IMR-90 (cell line): ENCODE results near the gene RND3.

ENCODE experiments used
- BHLHE40 ChIP-seq: fragments of 150-350 bp; IDR thresholded peaks from 2 replicates; pipeline ENCODE4 v1.6.1; 2016; ENCODE audit warnings: mild to moderate bottlenecking, low read depth, low read length
- CHD1 ChIP-seq: IDR thresholded peaks from 2 replicates; pipeline ENCODE4 v1.6.1; 2012; ENCODE audit warnings: low read depth, low read length, improper control_type of control experiment
- FOS ChIP-seq: fragments of 150-350 bp; IDR thresholded peaks from 2 replicates; pipeline ENCODE4 v1.6.1; 2016; ENCODE audit warnings: low read depth, low read length
- MAFK ChIP-seq: IDR thresholded peaks from 2 replicates; pipeline ENCODE4 v1.6.1; 2012; ENCODE audit warnings: low read depth, low read length, improper control_type of control experiment
- MAZ ChIP-seq: IDR thresholded peaks from 2 replicates; pipeline ENCODE4 v1.6.1; 2012; ENCODE audit warnings: low read depth, mild to moderate bottlenecking, low read length, improper control_type of control experiment, moderate library complexity, borderline replicate concordance
- MXI1 ChIP-seq: IDR thresholded peaks from 2 replicates; pipeline ENCODE4 v1.6.1; 2012; ENCODE audit warnings: low read depth, mild to moderate bottlenecking, low read length, moderate library complexity, borderline replicate concordance
- POLR2A ChIP-seq: IDR thresholded peaks from 2 replicates; pipeline ENCODE4 v1.6.1; 2012; ENCODE audit warnings: mild to moderate bottlenecking, low read depth, low read length
- RAD21 ChIP-seq: IDR thresholded peaks from 2 replicates; pipeline ENCODE4 v1.6.1; 2012; ENCODE audit warnings: low read length, improper control_type of control experiment
- RCOR1 ChIP-seq: IDR thresholded peaks from 2 replicates; pipeline ENCODE4 v1.6.1; 2012; ENCODE audit warnings: mild to moderate bottlenecking, low read length, improper control_type of control experiment; ENCODE audit not compliant: insufficient replicate concordance
- RFX5 ChIP-seq: IDR thresholded peaks from 2 replicates; pipeline ENCODE4 v1.8.0; 2012; ENCODE audit warnings: low read depth, mild to moderate bottlenecking, low read length, moderate library complexity
- SMC3 ChIP-seq: fragments of 150-350 bp; IDR thresholded peaks from 2 replicates; pipeline ENCODE4 v1.6.1; 2016; ENCODE audit warnings: low read depth, mild to moderate bottlenecking, antibody characterized with exemption, low read length, moderate library complexity
- TF ChIP-seq, protein P1 (sequence below): conservative IDR thresholded peaks from 2 replicates; pipeline ENCODE4 v1.5.1; 2012; ENCODE audit warnings: mild to moderate bottlenecking, low read depth, low read length, improper control_type of control experiment
- TF ChIP-seq, protein P2 (sequence below): fragments of 150-350 bp; IDR thresholded peaks from 2 replicates; pipeline ENCODE4 v1.6.1; 2016; ENCODE audit warnings: low read depth, mild to moderate bottlenecking, low read length, moderate library complexity, borderline replicate concordance

DNA sequence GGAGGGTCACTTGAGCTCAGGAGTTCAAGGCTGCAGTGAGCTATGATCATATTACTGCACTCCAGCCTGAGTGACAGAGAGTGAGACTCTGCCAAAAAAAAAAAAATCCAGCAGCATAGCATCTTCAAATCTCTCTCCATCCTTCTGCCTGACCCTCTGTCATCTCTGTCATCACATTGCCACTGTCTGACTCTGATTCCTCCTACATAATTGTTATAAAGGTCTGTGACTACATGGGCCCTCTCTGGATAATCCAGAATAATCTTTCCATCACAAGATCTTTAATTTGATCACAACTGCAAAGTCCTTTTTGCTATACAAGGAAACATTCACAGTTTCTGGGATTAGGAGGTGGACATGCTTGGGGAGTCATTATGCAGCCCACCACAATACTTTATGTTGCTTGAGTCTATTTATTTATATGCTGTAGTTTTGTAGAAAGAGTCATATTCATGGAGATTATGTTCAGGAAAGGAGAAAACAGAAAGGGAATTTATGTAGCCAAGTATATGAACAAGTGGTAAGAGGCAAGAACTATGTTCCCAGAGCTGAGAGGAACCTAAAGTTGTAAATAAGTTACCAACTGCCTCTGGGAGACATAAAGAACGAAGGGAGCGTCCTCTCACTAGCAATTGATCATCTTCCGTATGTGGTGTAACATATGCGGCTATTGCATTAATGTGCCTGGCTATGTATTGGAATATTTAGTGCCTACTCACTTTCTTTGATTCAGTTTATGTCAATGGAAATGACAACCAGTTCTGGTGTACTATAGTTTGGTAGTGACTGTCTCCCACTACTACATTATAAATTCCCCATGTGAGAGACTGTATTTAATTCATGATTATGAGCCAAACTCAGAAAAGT, 21.5 kb downstream of the RND3 start:
- TF ChIP-seq, protein P1, sequence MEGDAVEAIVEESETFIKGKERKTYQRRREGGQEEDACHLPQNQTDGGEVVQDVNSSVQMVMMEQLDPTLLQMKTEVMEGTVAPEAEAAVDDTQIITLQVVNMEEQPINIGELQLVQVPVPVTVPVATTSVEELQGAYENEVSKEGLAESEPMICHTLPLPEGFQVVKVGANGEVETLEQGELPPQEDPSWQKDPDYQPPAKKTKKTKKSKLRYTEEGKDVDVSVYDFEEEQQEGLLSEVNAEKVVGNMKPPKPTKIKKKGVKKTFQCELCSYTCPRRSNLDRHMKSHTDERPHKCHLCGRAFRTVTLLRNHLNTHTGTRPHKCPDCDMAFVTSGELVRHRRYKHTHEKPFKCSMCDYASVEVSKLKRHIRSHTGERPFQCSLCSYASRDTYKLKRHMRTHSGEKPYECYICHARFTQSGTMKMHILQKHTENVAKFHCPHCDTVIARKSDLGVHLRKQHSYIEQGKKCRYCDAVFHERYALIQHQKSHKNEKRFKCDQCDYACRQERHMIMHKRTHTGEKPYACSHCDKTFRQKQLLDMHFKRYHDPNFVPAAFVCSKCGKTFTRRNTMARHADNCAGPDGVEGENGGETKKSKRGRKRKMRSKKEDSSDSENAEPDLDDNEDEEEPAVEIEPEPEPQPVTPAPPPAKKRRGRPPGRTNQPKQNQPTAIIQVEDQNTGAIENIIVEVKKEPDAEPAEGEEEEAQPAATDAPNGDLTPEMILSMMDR: no peak
- TF ChIP-seq CHD1 (no peak), POLR2A (peak; percentile 28; the same call in 1 of the 2 replicates), SMC3 (no peak), FOS (no peak), RCOR1 (no peak), RFX5 (no peak), RAD21 (no peak), BHLHE40 (no peak), MAZ (no peak), MXI1 (no peak), MAFK (no peak)
- TF ChIP-seq, protein P2, sequence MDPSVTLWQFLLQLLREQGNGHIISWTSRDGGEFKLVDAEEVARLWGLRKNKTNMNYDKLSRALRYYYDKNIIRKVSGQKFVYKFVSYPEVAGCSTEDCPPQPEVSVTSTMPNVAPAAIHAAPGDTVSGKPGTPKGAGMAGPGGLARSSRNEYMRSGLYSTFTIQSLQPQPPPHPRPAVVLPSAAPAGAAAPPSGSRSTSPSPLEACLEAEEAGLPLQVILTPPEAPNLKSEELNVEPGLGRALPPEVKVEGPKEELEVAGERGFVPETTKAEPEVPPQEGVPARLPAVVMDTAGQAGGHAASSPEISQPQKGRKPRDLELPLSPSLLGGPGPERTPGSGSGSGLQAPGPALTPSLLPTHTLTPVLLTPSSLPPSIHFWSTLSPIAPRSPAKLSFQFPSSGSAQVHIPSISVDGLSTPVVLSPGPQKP: no peak
